NCI-H69 (cell line): ENCODE data around the gene ACIN1.
A peak's percentile ranks its signal among the peaks of the same experiment; 100 is the strongest.

Experiments
- DNase-seq: peaks from one replicate; lab custom pipeline; 2025; lab: John Stamatoyannopoulos, UW

Gene ACIN1, protein sequence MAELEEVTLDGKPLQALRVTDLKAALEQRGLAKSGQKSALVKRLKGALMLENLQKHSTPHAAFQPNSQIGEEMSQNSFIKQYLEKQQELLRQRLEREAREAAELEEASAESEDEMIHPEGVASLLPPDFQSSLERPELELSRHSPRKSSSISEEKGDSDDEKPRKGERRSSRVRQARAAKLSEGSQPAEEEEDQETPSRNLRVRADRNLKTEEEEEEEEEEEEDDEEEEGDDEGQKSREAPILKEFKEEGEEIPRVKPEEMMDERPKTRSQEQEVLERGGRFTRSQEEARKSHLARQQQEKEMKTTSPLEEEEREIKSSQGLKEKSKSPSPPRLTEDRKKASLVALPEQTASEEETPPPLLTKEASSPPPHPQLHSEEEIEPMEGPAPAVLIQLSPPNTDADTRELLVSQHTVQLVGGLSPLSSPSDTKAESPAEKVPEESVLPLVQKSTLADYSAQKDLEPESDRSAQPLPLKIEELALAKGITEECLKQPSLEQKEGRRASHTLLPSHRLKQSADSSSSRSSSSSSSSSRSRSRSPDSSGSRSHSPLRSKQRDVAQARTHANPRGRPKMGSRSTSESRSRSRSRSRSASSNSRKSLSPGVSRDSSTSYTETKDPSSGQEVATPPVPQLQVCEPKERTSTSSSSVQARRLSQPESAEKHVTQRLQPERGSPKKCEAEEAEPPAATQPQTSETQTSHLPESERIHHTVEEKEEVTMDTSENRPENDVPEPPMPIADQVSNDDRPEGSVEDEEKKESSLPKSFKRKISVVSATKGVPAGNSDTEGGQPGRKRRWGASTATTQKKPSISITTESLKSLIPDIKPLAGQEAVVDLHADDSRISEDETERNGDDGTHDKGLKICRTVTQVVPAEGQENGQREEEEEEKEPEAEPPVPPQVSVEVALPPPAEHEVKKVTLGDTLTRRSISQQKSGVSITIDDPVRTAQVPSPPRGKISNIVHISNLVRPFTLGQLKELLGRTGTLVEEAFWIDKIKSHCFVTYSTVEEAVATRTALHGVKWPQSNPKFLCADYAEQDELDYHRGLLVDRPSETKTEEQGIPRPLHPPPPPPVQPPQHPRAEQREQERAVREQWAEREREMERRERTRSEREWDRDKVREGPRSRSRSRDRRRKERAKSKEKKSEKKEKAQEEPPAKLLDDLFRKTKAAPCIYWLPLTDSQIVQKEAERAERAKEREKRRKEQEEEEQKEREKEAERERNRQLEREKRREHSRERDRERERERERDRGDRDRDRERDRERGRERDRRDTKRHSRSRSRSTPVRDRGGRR

DNA sequence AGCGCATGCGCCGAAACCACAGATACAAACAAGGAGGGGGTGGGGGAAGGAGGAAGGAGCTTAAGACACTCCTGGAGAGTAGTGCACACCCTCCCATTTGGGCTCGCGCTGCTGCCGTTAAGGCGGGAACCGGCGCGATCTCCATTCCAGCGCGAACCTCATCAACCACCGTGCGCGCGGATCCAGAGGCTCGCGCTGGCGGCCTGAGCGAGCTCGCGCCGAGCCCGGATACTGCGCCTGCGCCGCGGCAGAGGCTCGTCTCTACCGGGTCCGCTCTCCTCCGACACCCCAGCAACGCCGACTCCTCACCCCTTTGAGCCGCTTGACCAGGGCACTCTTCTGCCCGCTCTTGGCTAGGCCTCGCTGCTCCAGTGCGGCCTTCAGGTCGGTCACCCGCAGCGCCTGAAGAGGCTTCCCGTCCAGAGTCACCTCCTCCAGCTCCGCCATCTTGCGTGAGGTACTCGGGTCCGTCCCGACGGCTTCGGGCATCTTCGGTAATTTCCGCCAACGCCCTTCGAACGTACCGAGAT lies at the start of gene ACIN1:
ACIN1 (minus strand) TSS at position 471 of the 530 bp plus-strand sequence; CDS start at position 447, 24 bp downstream.
- no peak for DNase-seq

DNA sequence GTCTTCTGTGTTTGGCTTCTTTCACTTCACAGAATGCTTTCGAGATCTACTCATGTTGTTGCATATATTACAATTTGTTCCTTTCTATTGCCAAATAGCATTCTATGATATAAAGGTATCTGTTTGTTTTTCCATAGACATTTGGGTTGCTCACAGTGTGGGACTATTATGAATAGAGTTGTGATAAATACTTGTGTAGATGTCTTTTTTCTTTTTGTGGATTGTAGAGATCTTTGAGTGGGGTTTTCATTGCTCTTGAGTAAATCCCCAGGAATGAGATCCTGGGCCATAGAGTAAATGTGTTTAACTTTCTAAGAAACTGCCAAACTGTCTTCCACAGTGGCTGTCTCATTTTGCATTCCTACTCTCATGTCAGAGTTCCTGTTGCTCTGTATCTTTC lies 49.0 kb upstream of the ACIN1 start:
- DNase-seq = no peak

DNA sequence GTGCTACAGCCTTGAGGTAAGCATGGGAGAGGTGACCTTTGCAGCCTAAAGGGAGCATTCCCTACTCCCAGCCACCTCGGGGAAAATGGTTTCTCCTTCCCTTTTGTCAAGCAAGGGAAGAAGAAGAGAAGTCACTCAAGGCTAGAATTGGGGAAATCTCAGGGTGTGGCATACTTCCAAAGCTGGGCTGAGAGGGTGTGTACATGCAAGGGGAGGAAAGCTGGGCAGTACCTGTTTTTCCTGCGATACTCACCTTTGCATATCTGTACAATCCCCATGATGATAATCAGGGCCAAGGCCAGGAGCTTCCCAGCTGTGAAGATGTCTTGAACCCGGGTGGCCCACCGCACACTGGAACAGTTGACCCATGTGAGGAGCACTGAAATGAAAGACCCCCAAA lies 47.9 kb upstream of the ACIN1 start:
- no peak for DNase-seq

DNA sequence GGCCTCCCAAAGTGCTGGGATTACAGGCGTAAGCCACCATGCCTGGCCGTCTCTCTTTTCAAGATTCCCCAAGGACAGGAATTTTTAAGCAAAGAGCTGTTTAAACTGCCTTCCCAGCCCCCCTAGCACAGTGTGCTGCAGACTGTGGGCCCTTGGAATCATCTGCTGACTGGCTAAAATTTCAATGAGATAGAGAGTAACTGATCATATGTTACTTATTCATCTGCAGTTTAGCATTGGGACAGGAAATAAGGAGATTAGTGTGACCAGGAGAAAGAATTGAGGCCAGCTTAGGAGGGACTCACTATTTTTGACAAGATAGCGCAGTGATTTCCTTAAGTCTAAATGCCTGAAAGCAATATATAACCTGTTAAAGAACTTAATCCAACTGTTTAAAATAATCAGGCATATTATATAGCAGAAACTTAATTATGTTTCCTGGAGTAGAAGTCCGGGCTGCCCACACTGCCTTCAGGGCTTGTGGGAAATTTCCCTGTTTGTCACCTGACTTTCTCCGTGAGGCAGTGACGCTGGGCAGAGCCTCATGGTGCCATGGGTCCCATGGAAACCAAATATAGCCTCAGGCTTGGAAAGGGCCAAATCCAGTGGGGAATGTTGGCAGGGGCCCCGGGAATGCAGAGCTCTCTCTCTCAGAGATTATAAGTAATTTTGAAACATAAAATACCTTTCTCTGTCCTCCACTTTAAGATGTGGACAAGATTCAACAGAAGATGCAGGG lies 46.9 kb upstream of the ACIN1 start:
- peak; percentile 72 for DNase-seq

DNA sequence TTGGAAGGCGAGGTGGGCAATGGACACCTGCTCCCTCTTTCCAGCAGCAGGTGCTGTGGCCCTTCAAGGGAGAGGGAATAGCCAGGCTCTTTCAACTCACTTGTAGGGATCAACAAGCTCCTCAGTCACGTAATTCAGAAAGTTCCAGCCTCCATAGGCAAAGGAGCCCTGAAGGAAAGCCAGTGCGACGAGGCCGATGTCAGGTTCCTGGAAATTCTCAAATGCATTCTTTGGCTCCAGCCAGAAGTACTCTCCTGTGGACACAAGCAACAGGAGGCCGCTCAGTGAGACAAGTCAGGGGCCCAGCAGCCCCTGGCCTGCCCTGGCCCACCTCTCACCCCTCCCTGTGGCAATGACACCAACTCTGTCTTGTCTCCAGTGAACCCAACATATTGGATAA lies 45.4 kb upstream of the ACIN1 start:
- no peak for DNase-seq

DNA sequence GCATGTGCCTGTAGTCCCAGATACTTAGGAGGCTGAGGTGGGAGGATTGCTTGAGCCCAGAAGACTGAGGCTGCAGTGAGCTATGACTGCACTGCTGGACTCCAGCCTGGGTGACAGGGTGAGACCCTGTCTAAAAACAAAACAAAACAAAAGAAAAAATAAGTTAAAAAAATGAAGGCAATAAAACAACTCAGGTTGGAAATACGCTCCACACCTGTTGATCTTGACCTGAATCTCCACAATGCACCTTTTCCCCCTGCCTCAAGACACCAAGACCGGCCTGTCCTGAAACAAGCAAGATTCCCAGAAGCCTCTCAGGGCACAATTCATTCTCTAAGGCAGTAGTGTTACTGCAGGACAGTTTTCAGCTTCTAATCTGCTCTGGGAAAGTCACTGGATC lies 44.9 kb upstream of the ACIN1 start:
- DNase-seq = no peak

DNA sequence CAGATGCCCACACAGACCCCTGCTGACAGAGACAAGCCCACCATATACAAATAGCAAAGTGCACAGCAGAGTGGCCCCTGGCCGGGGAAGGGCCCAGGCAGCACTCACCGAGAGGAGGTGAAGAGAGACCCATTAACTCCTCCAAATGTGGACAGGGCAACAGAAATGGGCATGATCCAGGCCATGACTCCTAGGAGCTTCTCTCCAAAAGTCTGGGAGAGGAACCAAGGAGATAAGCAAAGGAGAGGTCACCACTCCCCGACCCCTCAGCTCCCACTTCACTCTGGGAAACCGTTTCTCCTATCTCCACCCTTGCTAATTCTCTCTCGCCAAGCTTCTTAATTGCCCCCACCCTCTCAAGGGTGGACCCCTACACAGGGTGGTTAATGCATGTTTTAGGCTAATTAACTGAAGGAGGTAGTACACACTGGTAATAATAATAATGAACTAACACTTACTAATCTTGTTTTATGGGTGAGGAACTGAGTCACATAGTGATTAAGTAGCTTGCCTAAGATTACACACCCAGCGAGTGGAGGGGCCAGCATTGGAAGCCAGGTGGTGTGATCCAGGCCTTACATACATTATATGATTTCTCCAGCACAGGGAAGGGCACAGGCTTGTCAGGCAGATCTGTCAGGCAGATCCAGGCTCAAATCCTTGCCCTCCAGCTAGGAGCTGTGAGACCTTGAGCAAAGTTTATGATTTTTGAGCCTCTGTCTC lies 43.0 kb upstream of the ACIN1 start:
- DNase-seq = no peak

DNA sequence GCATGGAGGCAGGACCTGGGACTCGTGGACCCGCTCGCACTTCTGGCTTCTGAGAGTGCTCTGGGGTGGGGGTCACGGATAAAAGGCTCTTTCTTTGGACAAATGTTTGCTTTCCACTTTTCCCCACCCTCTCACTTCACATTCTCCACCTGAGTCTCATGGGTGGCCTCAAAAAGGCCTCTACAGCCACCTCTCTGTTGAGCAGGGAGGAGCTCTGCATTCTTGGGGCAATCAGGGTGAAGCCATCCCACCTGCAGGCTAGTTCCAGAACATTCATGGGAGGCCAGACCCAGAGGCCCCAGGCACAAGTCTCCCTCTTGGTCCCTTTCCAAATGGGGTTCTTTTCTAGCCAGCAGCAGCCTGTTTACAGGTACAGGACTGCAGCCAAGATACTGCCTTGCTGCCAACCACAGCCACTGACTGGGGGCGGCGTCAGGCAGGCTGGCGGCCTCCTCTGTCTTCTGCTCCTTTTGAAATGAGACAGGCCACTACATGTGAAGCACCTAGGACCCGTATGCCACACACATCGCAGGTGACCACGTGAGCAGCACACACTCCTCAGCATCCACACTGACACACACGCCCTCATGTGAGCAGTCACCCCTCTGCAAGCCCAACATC lies 42.4 kb upstream of the ACIN1 start:
- DNase-seq = no peak

DNA sequence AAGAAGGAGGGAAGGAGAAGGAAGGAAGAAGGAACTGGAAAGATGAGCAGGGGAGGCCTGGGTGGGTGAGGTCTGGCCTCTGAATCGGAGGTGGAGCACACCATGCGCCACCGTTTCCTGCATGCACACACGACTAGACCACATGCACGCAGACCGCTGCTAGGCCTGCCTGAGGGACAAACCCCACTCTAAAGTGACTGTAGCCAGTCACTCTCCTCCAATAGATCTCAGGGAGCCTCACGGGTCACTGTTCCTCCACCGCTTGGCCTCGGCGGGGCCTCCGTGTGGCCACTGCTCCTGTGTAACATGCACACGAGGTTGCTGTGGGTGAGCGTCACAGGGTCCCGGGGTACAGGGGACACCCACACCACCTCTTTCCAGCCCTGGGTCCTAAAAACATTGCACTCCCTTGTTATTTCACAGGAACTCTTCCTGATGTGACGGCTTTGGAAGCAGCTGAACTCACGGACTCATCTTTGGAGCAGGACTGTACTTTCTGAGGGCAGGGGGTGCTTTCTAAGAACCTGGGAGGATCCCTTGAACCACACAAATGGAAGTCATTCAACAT lies 41.7 kb upstream of the ACIN1 start:
- DNase-seq = no peak

DNA sequence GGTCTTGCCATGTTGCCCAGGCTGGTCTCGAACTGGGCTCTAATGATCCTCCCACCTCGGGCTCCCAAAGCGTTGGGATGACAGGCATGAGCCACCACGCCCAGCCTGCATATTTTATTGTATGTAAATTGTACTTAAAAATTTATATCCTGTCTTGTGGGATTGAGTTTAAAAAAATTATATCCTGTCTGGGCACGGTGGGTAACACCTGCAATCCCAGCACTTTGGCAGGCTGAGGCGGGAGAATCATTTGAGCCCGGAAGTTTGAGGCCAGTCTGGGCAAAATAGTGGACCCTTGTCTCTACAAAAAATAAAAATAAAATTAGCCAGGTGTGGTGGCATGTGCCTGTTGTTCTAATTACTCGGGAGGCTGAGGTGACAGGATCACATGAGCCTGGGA lies 38.0 kb upstream of the ACIN1 start:
- DNase-seq = no peak

DNA sequence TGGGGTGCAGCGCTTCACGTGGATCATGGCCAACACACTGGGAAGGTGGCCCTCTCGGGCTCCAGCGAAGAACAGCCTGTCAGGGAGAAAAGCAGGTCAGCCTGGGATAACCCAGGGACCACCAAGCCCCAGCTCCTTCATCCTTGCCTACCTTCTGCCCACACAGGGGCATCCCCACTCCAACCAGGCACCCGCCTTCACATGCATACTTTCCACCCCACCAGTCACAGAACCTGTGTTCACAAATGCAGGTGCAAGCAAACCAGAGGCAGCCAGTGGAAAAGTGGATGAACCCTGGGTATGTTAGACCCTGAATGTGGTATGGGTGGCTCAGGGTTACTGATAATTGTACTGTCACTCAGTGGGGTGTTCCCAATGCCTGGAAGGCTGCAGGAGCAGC lies 36.5 kb upstream of the ACIN1 start:
- DNase-seq = no peak

DNA sequence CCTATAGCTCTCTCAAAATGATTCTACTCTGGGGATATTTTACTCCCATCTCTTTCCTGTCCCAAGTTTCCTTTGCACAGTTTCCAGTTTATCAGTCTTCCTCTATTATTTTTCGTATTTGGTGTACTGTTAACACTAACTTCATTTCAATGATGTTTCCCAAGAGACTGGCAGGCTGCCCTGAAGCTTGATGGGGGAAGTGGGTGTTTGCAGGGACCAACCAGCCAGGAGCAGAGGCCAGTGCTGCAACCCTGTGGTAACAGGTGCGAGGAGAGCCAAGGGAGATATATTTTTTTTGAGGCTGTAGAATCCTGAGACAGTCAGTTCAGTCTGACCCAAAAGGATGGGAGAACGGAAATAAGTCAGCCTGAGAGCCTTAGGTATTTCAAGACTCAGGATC lies 35.9 kb upstream of the ACIN1 start:
- DNase-seq = no peak

DNA sequence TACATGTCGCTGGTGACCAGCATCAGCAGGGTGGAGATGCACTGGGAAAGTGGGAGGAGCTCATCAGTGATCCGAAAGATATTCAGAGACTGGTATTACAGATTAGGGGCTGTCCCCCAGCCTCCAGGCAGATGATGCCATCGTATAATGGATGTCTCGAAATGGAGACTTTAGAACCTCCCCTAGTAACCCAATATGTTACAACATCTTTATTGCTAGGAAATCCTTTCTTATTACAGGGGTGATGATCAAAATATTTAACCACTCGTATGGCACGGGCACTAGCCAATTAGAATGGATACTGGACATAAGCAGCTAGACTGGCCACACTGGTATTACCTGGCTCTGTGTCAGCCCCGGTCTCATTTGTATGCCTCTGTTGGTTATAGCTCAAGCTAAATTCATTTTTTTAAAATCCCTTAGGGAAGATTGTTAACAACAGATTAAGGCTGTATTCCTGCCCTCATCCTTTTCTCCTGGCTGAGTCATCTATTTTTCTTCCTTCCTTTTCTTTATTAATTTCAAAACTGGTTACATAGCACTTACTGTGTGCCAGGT lies 34.9 kb upstream of the ACIN1 start:
- DNase-seq = no peak

DNA sequence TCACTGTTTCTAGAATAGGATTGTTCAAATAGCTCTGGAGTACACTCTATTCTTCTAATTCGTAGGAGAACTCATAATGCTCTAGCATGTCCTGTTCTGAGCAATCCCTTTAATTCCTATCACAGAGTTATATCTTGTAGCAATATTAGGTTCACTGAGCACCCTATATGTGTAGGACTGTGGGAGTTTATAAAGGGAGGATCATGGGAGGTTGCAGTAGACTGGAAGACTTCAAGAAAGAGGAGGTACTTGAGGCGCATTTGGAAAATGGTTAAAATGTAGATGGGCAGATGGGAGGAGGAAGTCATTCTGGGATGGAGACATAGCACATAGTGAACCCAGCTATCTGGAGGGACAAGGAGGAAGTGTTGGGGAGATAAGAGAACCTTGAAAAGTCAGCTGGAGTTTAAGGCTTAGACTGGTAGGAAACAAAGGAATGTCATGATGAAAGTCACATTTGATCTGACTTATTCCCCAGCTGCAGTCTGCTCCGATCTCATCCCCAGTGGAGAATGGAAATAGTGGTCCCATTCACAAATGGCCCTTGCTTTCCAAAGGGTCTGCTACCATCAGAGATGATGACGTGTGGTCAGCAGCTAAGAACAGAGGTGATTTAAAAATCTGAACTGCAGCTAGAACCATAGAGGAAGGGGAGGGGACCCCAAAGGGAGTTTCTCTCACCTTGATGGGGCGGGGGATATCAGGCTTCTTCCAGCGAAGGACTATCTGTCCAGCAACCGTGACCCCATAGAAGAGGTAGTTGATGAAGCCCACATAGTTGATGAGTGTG lies 34.2 kb upstream of the ACIN1 start:
- DNase-seq = no peak

DNA sequence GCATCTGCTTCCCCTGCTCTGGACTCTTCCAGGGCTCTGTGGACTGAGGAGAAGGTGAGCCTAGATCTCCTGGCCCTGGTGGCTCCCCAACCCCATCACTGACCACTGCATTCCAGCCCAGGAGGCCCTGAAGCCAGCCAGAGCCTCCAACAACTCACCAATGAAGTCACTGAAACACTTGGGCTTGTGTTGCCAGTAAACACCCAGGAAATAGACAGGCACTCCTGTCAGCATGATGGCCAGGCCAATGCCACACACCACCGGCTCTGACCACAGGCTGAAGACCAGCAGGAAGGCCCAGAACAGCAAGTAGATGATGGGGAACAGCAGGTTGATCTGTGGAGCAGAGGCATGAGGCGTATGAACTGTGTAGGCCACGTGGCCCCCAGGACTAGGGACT lies 32.9 kb upstream of the ACIN1 start:
- no peak for DNase-seq

DNA sequence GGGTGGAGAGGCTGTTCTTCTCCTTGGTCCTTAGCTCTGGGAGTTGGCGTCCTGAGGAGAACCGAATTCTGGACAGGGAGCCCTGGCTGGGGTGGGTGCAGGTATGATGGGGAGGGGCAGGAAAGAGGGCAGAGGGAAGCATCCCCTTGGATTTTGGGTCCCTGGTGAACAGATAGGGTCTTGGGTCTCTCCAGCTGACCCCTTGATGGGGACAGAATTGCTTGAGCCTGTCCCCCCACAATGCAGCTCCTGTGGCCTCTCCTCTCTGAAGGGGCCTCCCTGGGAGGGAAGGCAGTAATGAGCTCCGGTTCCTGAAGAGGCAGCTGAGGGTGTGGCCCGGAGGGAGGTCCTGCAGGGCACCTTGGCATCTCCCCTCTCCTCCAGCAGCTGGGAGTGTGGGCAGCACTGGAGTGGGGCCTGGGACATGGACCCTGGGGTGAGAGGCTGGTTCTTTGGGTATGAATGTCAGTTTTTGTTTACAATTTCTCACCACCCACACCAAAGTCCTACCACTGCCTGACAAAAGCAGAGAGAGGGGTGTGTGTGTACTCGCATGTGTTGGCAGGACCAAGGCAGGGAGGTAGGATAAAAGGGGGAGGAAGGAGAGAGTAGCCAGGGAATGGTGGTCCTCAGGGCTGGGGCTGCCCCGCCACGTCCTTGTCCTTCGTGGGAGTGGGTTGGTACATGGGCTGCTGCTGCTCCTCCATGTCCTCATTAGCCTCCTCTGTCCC lies 31.8 kb upstream of the ACIN1 start:
- no peak for DNase-seq

DNA sequence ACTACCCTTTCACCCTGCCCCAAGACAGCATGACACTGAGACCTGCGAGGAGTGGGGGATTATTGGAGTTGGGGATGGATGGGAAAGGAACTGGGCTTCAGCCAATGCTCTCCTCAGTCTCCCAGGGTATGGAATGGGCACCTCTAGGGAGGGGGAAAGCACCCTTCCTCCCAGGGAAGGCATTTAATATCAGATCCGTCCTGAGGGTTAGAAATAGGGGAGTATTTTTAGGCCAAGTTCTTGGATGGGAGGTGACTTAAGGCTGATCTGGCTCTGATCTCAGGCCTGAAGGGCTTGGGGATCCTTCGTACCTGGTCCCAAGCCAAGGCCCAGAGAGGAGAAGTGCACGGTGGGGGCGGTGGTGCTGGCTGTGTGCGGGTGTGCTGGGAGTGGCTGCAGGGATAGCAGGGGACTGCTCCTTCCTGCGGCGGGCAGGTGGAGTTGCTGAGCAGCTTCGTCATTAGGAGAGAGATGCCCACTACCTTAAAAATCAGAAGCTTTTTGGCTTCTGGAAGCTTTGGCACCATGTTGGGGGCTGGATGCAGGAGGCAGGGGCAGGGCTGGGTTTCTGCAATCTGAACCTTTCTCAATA lies 31.1 kb upstream of the ACIN1 start:
- no peak for DNase-seq

DNA sequence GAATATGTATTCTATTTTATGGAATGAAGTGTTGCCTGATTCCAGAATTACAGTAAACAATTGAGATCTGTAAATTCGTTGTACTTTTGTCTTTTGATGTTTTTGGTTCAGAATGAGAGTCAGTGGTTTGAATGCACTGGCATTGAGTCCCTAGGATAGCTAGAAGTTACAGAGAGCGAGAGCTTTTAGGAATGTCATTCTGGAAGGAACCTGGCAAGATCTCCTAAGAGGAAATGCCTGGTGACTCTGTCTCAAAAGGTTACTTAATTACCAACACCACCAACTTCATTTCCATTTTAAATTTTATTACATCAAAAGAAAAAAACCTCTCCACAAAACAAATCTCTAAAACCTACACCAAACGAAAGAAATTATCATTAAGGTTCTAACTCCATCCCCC lies 30.1 kb upstream of the ACIN1 start:
- DNase-seq = no peak
